HUES6 (cell line): ENCODE measurements around the gene NAA38.

ENCODE experiments used
- H3K27ac ChIP-seq: 2 replicates; pipeline ENCODE4 v1.7.0; 2013; ENCODE audit warnings: low read depth, mild to moderate bottlenecking, low read length, inconsistent platforms
- H3K27me3 ChIP-seq: 2 replicates; pipeline ENCODE4 v1.6.1; 2013; ENCODE audit warnings: low read length; ENCODE audit not compliant: control insufficient read depth, insufficient read depth
- H3K36me3 ChIP-seq: 2 replicates; pipeline ENCODE4 v1.6.1; 2013; ENCODE audit warnings: low read length; ENCODE audit not compliant: control insufficient read depth, insufficient read depth
- H3K4me1 ChIP-seq: 2 replicates; pipeline ENCODE4 v1.6.1; 2013; ENCODE audit warnings: low read length; ENCODE audit not compliant: control insufficient read depth, insufficient read depth
- H3K4me3 ChIP-seq: 2 replicates; pipeline ENCODE4 v1.5.1; 2013; ENCODE audit warnings: low read depth, low read length
- H3K9ac ChIP-seq: one replicate; pipeline ENCODE4 v1.6.1; 2013; ENCODE audit warnings: mild to moderate bottlenecking, low read length
- H3K9me3 ChIP-seq: 2 replicates; pipeline ENCODE4 v1.6.1; 2013; ENCODE audit warnings: low read depth, low read length; ENCODE audit not compliant: control insufficient read depth, insufficient read depth

Gene NAA38, protein sequence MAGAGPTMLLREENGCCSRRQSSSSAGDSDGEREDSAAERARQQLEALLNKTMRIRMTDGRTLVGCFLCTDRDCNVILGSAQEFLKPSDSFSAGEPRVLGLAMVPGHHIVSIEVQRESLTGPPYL

DNA sequence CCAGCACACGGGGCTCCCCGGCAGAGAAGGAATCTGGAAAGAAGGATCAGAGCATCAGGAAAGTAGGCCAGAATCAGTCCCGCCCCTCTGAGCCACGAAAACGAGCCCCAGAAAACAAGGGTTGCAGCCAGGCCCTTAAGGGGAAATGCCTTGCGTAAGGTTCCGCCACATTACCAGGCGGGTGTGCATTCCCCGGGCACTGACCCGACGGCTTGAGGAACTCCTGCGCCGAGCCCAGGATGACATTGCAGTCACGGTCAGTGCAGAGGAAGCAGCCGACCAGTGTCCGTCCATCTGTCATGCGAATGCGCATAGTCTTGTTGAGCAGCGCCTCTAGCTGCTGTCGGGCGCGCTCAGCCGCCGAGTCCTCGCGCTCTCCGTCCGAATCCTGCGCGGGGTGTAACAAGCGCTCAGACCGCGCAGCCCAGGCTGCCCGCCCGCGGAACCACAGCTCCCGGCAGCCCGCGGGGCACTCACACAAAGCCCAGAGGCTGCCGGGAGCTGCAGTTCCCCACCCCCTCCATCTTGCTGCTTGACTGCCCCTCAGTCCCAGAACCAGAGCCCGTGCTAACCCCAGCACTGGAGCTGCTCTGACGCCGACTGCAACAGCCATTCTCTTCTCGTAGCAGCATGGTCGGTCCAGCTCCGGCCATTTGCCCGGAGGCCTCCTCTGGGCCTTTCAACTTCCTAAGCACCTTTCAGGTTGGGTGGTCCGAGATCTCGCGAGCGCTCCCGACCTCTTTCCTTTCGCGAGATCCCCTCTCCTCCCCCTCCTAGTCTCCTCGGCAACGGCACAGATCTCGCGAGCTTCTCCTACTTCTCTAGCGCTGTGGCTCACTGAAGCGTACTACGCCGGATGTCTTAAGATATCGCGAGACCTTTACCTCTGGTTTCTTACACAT lies at the start of gene NAA38:
NAA38 (minus strand) TSS at position 749 of the 902 bp plus-strand sequence; CDS start at position 653, 96 bp downstream.
- H3K27me3 ChIP-seq = peaks cover 44% of the 10 kb centered on the region
- peaks cover 26% of the 10 kb centered on the region for H3K4me1 ChIP-seq
- H3K9ac ChIP-seq = peak within 1 kb of the TSS; percentile 93
- no peaks in the 10 kb centered on the region for H3K9me3 ChIP-seq
- H3K27ac ChIP-seq = peak within 1 kb of the TSS; percentile 90
- H3K4me3 ChIP-seq = peak within 1 kb of the TSS; percentile 79
- peaks cover 24% of the 10 kb centered on the region for H3K36me3 ChIP-seq

GRCh38 chr17:7903154-7904103 lies 46.1 kb upstream of the NAA38 start:
- no peak overlapping the region for H3K4me3 ChIP-seq
- no peak overlapping the region for H3K27ac ChIP-seq
- H3K9me3 ChIP-seq = no peaks in the 10 kb centered on the region
- H3K27me3 ChIP-seq = no peaks in the 10 kb centered on the region
- H3K4me1 ChIP-seq = peaks cover 14% of the 10 kb centered on the region; the same call in 1 of the 2 replicates
- H3K36me3 ChIP-seq = peaks cover 66% of the 10 kb centered on the region
- H3K9ac ChIP-seq = no peak overlapping the region

- Histone ChIP-seq H3K4me1 (peaks cover under 1% of the 10 kb centered on the region; the same call in 1 of the 2 replicates), H3K4me3 (no peak overlapping the region), H3K27me3 (no peaks in the 10 kb centered on the region), H3K9me3 (no peaks in the 10 kb centered on the region), H3K27ac (no peak overlapping the region), H3K36me3 (peaks cover 66% of the 10 kb centered on the region), H3K9ac (no peak overlapping the region)
Observed at GRCh38 chr17:7897773-7898172, 40.4 kb upstream of the NAA38 start.

DNA sequence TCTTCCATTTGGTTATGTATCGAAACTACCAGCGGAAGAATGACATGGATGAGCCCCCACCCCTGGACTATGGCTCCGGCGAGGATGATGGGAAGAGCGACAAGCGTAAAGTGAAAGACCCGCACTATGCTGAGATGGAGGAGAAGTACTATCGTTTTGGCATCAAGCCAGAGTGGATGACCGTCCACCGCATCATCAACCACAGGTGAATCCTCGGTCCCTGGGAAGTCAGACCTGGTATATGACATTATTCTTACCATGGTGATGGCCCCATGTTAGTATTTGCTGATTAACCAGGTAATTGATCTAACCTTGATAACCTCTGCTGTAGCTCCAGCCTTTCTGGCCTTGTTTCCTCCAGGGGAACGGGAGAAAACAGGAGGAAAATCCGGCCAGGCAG lies 39.7 kb upstream of the NAA38 start:
- H3K4me3 ChIP-seq = no peak overlapping the region
- H3K27me3 ChIP-seq = no peaks in the 10 kb centered on the region
- no peak overlapping the region for H3K27ac ChIP-seq
- peaks cover 62% of the 10 kb centered on the region for H3K36me3 ChIP-seq
- no peaks in the 10 kb centered on the region for H3K4me1 ChIP-seq
- no peak overlapping the region for H3K9ac ChIP-seq
- no peaks in the 10 kb centered on the region for H3K9me3 ChIP-seq

GRCh38 chr17:7894866-7895265 lies 37.5 kb upstream of the NAA38 start:
- H3K9ac ChIP-seq = no peak overlapping the region
- H3K36me3 ChIP-seq = peaks cover 50% of the 10 kb centered on the region
- no peaks in the 10 kb centered on the region for H3K9me3 ChIP-seq
- no peak overlapping the region for H3K4me3 ChIP-seq
- no peaks in the 10 kb centered on the region for H3K27me3 ChIP-seq
- no peaks in the 10 kb centered on the region for H3K4me1 ChIP-seq
- no peak overlapping the region for H3K27ac ChIP-seq

DNA sequence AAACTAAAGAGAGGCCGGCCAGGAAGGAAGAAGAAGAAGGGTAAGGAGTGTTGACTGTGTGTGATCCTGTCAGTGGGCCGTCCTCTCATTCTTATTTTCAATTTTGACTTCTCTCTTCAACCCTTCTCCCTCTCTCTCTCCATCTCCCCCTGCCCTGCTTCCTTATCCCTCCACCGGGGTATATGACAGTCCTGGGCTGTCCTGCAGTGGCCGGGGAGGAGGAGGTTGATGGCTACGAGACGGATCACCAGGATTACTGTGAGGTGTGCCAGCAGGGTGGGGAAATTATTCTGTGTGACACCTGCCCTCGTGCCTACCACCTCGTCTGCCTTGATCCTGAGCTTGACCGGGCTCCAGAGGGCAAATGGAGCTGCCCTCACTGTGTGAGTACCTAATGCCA lies 36.9 kb upstream of the NAA38 start:
- Histone ChIP-seq H3K4me1 (peaks cover 3% of the 10 kb centered on the region; the same call in 1 of the 2 replicates), H3K36me3 (peaks cover 44% of the 10 kb centered on the region), H3K27ac (no peak overlapping the region), H3K9ac (no peak overlapping the region), H3K9me3 (no peaks in the 10 kb centered on the region), H3K27me3 (no peaks in the 10 kb centered on the region), H3K4me3 (no peak overlapping the region)

- Histone ChIP-seq H3K4me1 (peaks cover 12% of the 10 kb centered on the region), H3K9ac (no peak overlapping the region), H3K4me3 (no peak overlapping the region), H3K27me3 (no peaks in the 10 kb centered on the region), H3K9me3 (no peaks in the 10 kb centered on the region), H3K27ac (no peak overlapping the region), H3K36me3 (peaks cover 36% of the 10 kb centered on the region)
Observed at GRCh38 chr17:7893187-7893880, 36.0 kb upstream of the NAA38 start.

DNA sequence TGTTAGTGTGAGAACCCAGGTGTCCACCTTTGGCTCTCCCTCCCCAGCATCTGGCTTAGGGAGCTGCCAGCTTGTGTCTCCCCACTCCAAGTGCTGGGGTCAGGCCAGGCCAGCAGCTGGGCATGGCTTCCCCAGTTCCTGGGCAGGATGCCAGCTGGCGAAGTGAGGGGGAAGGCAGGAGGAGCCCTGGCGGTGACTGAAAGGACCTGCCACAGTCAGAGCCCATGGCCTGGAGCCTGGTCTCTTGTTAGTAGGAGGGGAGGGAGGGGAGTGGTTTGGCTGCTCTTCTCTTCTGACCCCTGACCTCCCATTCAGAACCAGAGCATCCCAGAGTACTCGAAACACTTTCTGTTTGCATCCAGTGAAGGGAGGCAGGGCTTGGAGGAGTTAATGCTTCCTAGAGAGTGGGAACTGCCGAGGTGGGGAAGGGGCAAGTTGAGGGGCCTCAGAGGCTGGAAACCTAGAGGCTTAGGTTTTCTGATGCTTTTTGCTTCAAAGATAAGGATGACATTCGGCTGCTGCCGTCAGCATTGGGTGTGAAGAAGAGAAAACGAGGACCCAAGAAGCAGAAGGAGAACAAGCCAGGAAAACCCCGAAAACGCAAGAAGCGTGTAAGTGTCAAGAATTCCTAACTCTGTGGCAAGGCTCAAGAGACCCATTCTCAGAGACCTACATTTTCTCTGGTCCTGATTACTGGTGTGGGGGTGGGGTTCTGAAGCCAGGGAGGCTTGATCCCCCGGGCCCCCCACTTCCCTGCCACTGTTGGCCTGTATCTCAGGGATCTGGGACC lies 32.0 kb upstream of the NAA38 start:
- H3K9ac ChIP-seq = no peak overlapping the region
- H3K4me1 ChIP-seq = peaks cover 26% of the 10 kb centered on the region
- H3K36me3 ChIP-seq = peaks cover 10% of the 10 kb centered on the region
- no peaks in the 10 kb centered on the region for H3K9me3 ChIP-seq
- H3K27ac ChIP-seq = no peak overlapping the region
- H3K27me3 ChIP-seq = peaks cover 12% of the 10 kb centered on the region; the same call in 1 of the 2 replicates
- peak overlapping the region; percentile 21; the same call in 1 of the 2 replicates for H3K4me3 ChIP-seq

GRCh38 chr17:7888184-7888920 lies 31.0 kb upstream of the NAA38 start, which contains the start of gene CHD3:
CHD3 (plus strand) TSS chr17:7888789; CDS start chr17:7889001, 212 bp downstream.
- Histone ChIP-seq H3K4me1 (peaks cover 33% of the 10 kb centered on the region), H3K4me3 (peak within 1 kb of the TSS; percentile 85), H3K27me3 (peaks cover 12% of the 10 kb centered on the region; the same call in 1 of the 2 replicates), H3K9ac (peak within 1 kb of the TSS; percentile 67), H3K27ac (peak within 1 kb of the TSS; percentile 50; the same call in 1 of the 2 replicates), H3K9me3 (no peaks in the 10 kb centered on the region), H3K36me3 (peaks cover 4% of the 10 kb centered on the region; the same call in 1 of the 2 replicates)
